Bronchial epithelial cell (primary cell): ENCODE results near the gene ARAF. TPM values are rescaled to one million over a fixed set of nuclear protein-coding genes. Genes with fewer than 3 reads are reported as not detected.

Source experiments
- DNase-seq: peaks from one replicate; pipeline ENCODE4 v3.0.0-alpha.2; 2010; ENCODE audit warnings: low read depth
- FAIRE-seq: peaks from 2 replicates; lab custom pipeline; 2011; peaks lifted over from hg19 to GRCh38; lab: Jason Lieb, UNC
- H3K27me3 ChIP-seq: 2 replicates; pipeline ENCODE4 v1.5.1; 2011; ENCODE audit warnings: low read length; ENCODE audit not compliant: control insufficient read depth, insufficient read depth
- H3K36me3 ChIP-seq: 2 replicates; pipeline ENCODE4 v1.5.1; 2011; ENCODE audit warnings: low read length; ENCODE audit not compliant: control insufficient read depth, insufficient read depth
- H3K4me3 ChIP-seq: 2 replicates; pipeline ENCODE4 v1.5.1; 2011; ENCODE audit warnings: mild to moderate bottlenecking, low read depth, low read length, control low read depth
- CTCF ChIP-seq: IDR thresholded peaks from 2 replicates; pipeline ENCODE4 v1.5.1; 2011; ENCODE audit warnings: mild to moderate bottlenecking, moderate library complexity, low read length, control low read depth, inconsistent platforms; ENCODE audit not compliant: insufficient read depth, severe bottlenecking
- total RNA-seq: library from RNA; depleted of rRNA; stranded (reverse); fragments of >200 nt; gene quantifications from 2 replicates; pipeline ENCODE4 v1.2.1, GENCODE V29; 2014

The ARAF gene
- total RNA-seq, 1 donor from 2014 or later, result 9.2 TPM

DNA sequence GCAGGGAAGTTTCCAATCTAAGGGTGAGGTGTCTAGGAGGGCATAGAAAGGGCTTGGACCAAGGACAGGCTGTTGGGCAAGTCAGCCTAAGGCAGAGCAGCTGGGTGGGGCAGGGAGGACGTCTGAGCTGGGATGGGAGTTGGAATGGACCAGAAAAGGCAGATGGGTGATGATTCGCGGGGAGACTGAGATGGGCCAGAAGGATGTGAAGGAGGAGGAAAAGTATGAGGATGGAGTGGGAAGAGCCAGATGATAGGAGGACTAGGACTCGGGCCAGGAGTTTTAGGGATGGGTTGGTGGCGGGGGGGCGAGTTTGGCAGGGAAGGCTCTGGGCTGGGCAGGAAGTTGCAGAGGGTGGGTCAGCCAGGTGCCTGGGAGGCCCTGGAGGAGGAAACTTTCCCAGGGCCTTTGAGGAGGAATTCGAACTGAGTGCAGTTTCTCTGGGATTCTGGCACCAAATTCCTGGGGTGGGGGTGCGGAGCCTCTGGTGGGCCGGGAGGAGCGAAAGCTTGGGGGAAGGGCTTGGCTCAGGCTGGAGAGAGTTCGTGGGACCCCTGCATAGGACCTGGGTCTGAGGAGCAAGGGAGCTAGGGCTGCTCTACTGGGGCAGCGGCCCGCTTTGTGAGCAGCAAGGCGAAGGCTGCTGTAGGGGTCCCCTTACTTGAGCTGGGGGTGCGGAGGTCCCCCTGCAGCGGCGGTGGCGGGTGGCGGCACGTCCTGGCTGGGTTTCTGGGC lies 12.5 kb downstream of the ARAF start:
- Histone ChIP-seq H3K27me3 (no peaks in the 10 kb centered on the region), H3K4me3 (peak overlapping the region; percentile 32), H3K36me3 (peaks cover 7% of the 10 kb centered on the region)
- peak; percentile 73 for DNase-seq
- no peak for TF ChIP-seq CTCF
- no peak for FAIRE-seq

DNA sequence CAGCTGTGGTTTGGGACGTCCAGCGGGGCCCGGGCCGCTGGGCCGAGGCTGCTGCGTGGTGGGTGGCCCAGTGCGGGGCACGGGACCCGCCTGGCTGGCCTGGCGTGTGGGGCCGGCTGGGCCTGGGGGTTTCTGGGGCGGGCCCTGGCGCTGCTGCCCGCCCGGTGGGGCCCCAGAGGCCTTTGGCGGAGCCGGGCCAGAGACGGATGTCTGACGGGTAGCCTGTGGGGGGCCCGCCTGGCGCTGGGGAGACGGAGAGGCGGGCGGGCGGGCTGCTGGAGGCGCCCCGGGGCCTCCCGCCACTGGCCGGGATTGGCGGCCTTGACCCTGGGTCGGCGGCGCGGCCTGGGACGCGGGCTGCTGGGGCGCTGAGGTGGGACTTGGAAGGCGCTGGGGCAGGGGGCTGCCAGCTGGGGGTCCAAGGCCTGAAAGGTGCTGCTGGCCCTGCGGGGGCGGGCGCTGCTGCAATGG lies 13.1 kb downstream of the ARAF start:
- Histone ChIP-seq H3K27me3 (no peaks in the 10 kb centered on the region), H3K4me3 (peak overlapping the region; percentile 32), H3K36me3 (peaks cover 7% of the 10 kb centered on the region)
- FAIRE-seq, result no peak
- no peak for DNase-seq
- TF ChIP-seq CTCF, result no peak

DNA sequence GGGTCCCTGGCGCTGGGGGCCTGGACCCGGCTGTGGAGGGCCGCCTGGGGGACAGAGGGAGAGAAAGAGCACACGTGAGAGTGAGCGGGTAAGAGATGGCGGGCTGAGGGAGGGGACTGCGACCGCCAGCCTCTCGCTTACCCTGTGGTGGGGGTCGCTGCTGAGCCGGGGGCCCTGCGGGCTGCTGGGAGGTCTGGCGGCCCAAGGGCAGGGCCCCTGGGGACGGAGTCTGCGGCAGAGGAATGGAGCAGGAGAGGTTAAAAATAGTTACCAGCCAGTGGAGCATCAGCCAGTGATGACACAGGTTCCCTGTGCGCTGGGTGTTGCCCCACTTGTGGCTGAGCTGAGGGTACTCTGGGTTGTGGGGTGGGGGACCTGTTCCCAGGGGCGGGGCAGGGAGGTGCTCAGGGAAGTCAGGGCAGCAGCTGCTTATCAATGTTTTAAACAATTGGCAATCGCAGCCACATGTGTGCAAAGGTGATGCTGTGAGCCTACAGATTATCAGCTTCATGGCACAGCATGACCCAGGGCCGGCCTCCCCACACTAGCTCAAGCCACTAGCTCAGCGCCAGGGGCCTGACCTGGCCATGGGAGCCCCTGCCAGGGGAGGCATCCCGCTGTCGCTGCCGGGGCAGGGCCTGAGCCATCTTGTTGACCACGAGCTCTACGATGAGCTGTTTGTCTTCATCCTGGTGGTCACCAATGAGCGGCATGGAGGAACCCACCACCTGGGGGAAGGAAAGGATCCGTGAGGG lies 13.7 kb downstream of the ARAF start:
- no peak for TF ChIP-seq CTCF
- H3K27me3 ChIP-seq, result no peaks in the 10 kb centered on the region
- no peak for DNase-seq
- H3K4me3 ChIP-seq, result peak overlapping the region; percentile 32
- no peak for FAIRE-seq
- H3K36me3 ChIP-seq, result peaks cover 5% of the 10 kb centered on the region

DNA sequence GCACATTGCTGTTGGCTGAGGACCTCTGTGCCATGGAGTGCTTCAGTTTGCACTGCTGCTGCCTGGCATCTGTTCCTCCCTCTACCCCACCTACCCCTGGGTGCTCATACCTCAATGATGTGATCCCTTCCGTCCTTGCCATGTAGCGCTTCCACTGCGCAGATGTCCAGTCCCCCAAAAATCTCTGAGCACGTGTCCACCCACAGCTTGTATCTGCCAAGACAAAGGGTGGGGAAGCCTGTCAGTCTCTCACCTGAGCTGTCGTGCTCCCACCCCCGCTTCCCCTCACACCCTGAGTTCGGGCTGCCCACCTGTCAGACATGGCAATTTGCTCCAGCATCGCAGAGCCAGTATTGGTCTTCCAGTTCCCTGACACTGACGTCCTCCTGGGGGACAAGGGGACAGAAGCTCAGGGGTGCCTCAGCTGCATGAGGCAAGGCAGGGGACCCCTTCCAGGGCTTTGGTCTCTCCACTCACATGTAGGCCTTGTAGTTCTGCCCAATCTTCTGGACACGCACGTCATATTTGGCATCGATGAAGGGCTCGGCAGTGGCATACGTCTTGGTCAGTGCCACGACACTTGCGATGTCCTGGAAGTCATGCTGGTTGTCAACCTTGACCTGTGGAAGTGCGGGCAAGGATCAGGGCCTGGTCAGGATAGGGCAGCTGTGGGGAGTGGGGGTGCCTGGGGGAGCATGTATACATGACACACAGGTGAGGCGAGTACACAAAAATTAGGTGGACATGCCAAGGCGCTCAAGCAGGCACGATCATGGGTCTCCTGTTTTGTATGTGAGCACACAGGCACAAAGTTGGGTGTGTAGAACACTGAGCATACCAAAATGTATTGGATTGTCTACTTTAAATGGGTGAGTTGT lies 15.3 kb downstream of the ARAF start:
- FAIRE-seq (peak; percentile 7), DNase-seq (no peak)
- TF ChIP-seq CTCF, result no peak
- peaks cover 4% of the 10 kb centered on the region for H3K36me3 ChIP-seq
- no peak overlapping the region for H3K4me3 ChIP-seq
- no peaks in the 10 kb centered on the region for H3K27me3 ChIP-seq

- H3K27me3 ChIP-seq, result no peaks in the 10 kb centered on the region
- no peak for DNase-seq
- H3K4me3 ChIP-seq, result no peak overlapping the region
- H3K36me3 ChIP-seq, result no peaks in the 10 kb centered on the region
- no peak for FAIRE-seq
- no peak for TF ChIP-seq CTCF
Observed at GRCh38 chrX:47577424-47577823, 16.4 kb downstream of the ARAF start.
